DND-41 (cell line): ENCODE results near the gene CPN1.

Source experiments
- ATAC-seq: fragments of 200-7000 bp; cut with Tn5 transposase; 3 replicates; pipeline ENCODE4 v1.9.1; 2021; ENCODE audit warnings: low read depth; ENCODE audit not compliant: insufficient read depth
- DNase-seq: peaks from one replicate; pipeline ENCODE4 v3.0.0-alpha.2; 2020
- H2AFZ ChIP-seq: 2 replicates; pipeline ENCODE4 v1.6.0; 2012; ENCODE audit warnings: low read depth, low read length
- H3K27ac ChIP-seq: 2 replicates; pipeline ENCODE4 v1.5.1; 2012; ENCODE audit warnings: low read length, inconsistent platforms
- H3K27me3 ChIP-seq: fragments of 200-600 bp; sonication (generic); 2 replicates; pipeline ENCODE4 v1.6.0; 2012; ENCODE audit warnings: low read length, mild to moderate bottlenecking, inconsistent platforms; ENCODE audit not compliant: insufficient read depth, poor library complexity
- H3K36me3 ChIP-seq: 2 replicates; pipeline ENCODE4 v1.5.1; 2012; ENCODE audit warnings: low read length, inconsistent platforms; ENCODE audit not compliant: insufficient read depth
- H3K4me1 ChIP-seq: 2 replicates; pipeline ENCODE4 v1.5.1; 2012; ENCODE audit warnings: mild to moderate bottlenecking, low read length; ENCODE audit not compliant: insufficient read depth
- H3K4me2 ChIP-seq: 2 replicates; pipeline ENCODE4 v1.6.0; 2012; ENCODE audit warnings: mild to moderate bottlenecking, moderate library complexity, low read length, inconsistent platforms; ENCODE audit not compliant: insufficient read depth
- H3K4me3 ChIP-seq, 2 experiments: fragments of 200-600 bp in 1 of 2; shearing (Covaris generic) in 1 of 2; 2 replicates each; pipeline ENCODE4 v1.5.1; 2012 to 2016; ENCODE audit warnings: inconsistent platforms in 2 of 2, low read length in 2 of 2, mild to moderate bottlenecking in 2 of 2, low read depth in 1 of 2, moderate library complexity in 1 of 2
- H3K79me2 ChIP-seq: 2 replicates; pipeline ENCODE4 v1.6.0; 2012; ENCODE audit warnings: low read length, inconsistent platforms; ENCODE audit not compliant: insufficient read depth
- H3K9ac ChIP-seq: 2 replicates; pipeline ENCODE4 v1.6.0; 2012; ENCODE audit warnings: low read depth, mild to moderate bottlenecking, inconsistent platforms, low read length, moderate library complexity
- H3K9me3 ChIP-seq: 2 replicates; pipeline ENCODE4 v1.5.1; 2012; ENCODE audit warnings: low read length, moderate library complexity, mild to moderate bottlenecking, inconsistent platforms; ENCODE audit not compliant: insufficient read depth, severe bottlenecking
- H4K20me1 ChIP-seq: 2 replicates; pipeline ENCODE4 v1.6.0; 2012; ENCODE audit warnings: low read length; ENCODE audit not compliant: insufficient read depth
- CTCF ChIP-seq: IDR thresholded peaks from 2 replicates; pipeline ENCODE4 v1.5.1; 2012; ENCODE audit warnings: borderline replicate concordance, low read length, moderate library complexity, mild to moderate bottlenecking; ENCODE audit not compliant: poor library complexity, severe bottlenecking; ENCODE audit errors: extremely low read depth
- EZH2 ChIP-seq: IDR thresholded peaks from 3 replicates; pipeline ENCODE4 v1.6.1; 2012; ENCODE audit warnings: borderline replicate concordance, low read depth, mild to moderate bottlenecking, moderate library complexity, low read length, inconsistent platforms; ENCODE audit not compliant: severe bottlenecking

The CPN1 gene

GRCh38 chr10:100053686-100054460 lies 27.8 kb downstream of the CPN1 start:
- Histone ChIP-seq H3K79me2 (no peaks in the 10 kb centered on the region), H3K27ac (no peak overlapping the region), H2AFZ (no peak overlapping the region), H3K9me3 (no peaks in the 10 kb centered on the region), H3K4me2 (no peak overlapping the region), H3K27me3 (peaks cover 13% of the 10 kb centered on the region), H3K4me3 (no peak overlapping the region), H4K20me1 (no peaks in the 10 kb centered on the region), H3K4me1 (no peaks in the 10 kb centered on the region), H3K9ac (no peak overlapping the region), H3K36me3 (no peaks in the 10 kb centered on the region)
- TF ChIP-seq EZH2, result no peak
- TF ChIP-seq CTCF, result no peak
- DNase-seq, result no peak
- ATAC-seq, result no peak

DNA sequence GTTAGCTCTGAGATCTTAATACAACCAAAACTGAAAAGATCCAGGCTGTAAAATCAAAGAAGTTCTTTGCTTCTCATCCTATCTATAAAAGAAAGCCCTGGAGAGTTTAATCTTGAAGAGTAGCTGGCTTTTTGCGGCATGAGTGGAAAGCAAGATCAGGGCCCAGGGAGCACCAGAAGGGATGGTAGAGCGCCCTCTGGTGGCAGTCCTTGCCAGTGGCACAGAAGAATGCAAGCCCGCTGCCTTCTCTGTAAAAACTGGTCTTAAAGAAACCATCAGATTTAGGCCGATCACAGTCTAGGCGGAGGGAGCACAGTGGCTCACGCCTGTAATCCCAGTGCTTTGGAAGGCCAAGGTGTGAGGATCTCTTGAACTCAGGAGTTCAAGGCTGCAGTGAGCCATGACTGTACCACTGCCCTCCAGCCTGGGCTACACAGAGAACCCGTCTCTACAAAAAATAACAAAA lies 35.6 kb downstream of the CPN1 start:
- peaks cover 19% of the 10 kb centered on the region for H3K27me3 ChIP-seq
- no peak overlapping the region for H3K27ac ChIP-seq
- no peaks in the 10 kb centered on the region for H3K36me3 ChIP-seq
- H3K4me1 ChIP-seq, result no peaks in the 10 kb centered on the region
- no peak overlapping the region for H3K4me2 ChIP-seq
- H3K9me3 ChIP-seq, result no peaks in the 10 kb centered on the region
- H3K79me2 ChIP-seq, result no peaks in the 10 kb centered on the region
- H3K9ac ChIP-seq, result no peak overlapping the region
- no peak overlapping the region for H3K4me3 ChIP-seq
- DNase-seq (peak; percentile 77), ATAC-seq (peak; percentile 95)
- H2AFZ ChIP-seq, result no peak overlapping the region
- no peaks in the 10 kb centered on the region for H4K20me1 ChIP-seq
- TF ChIP-seq EZH2, result no peak
- peak; percentile 94 for TF ChIP-seq CTCF

GRCh38 chr10:100045592-100045991 lies 36.1 kb downstream of the CPN1 start:
- no peak overlapping the region for H3K9ac ChIP-seq

More at GRCh38 chr10:100045592-100045991, 36.1 kb downstream of the CPN1 start:
- Histone ChIP-seq H4K20me1 (no peaks in the 10 kb centered on the region), H2AFZ (no peak overlapping the region), H3K79me2 (no peaks in the 10 kb centered on the region), H3K4me1 (no peaks in the 10 kb centered on the region), H3K27ac (no peak overlapping the region), H3K27me3 (peaks cover 19% of the 10 kb centered on the region), H3K36me3 (no peaks in the 10 kb centered on the region), H3K9me3 (no peaks in the 10 kb centered on the region), H3K4me3 (no peak overlapping the region), H3K4me2 (no peak overlapping the region)
- DNase-seq (no peak), ATAC-seq (0 out of 3 replicates have a peak, but pooled peaks have one; percentile 5)
- TF ChIP-seq CTCF, result no peak
- no peak for TF ChIP-seq EZH2
